Tibial artery (tissue), 4 donors: ENCODE data around the gene FAM110D.

Source experiments
- DNase-seq, 2 donors: peaks; one replicate each; pipeline ENCODE4 v3.0.0-alpha.2; 2019
- H3K27ac ChIP-seq, 2 donors: fragments of 200-600 bp; sonication (generic) in 1 of 2; 1 replicate in 1 of 2; 2 replicates in 1 of 2; pipeline ENCODE4 v1.5.1; 2018 to 2019; ENCODE audit warnings: mild to moderate bottlenecking in 1 of 2
- H3K27me3 ChIP-seq, 2 donors: fragments of 200-600 bp; sonication (generic) in 1 of 2; one replicate each; pipeline versions ENCODE4 v1.5.1 to v1.6.0; 2016 to 2019
- H3K36me3 ChIP-seq, 3 donors: fragments of 200-600 bp; sonication (generic) in 2 of 3; one replicate each; pipeline ENCODE4 v1.5.1; 2016 to 2019; ENCODE audit warnings: mild to moderate bottlenecking in 2 of 3
- H3K4me1 ChIP-seq, 4 donors: fragments of 200-600 bp; sonication (generic) in 2 of 4; 1 replicate in 3 of 4; 2 replicates in 1 of 4; pipeline ENCODE4 v1.5.1; 2016 to 2019
- H3K4me3 ChIP-seq, 2 donors: fragments of 200-600 bp; sonication (generic) in 1 of 2; 1 replicate in 1 of 2; 2 replicates in 1 of 2; pipeline ENCODE4 v1.5.1; 2018 to 2019; ENCODE audit warnings: mild to moderate bottlenecking in 2 of 2
- H3K9me3 ChIP-seq, 3 donors: fragments of 200-600 bp; sonication (generic) in 1 of 3; one replicate each; pipeline ENCODE4 v1.5.1; 2016 to 2019
- intact Hi-C: fragments of 100-400 bp; cut with DNase I; formaldehyde crosslinking; loops from one replicate; pipeline ENCODE4 v1.15.0; 2023; ENCODE audit warnings: low total_unique reads
- TF ChIP-seq, protein P1 (sequence below), 2 experiments: fragments of 200-600 bp in 1 of 2; fragments of 450-650 bp in 1 of 2; IDR thresholded peaks; one replicate each; pipeline ENCODE4 v1.5.1; 2017 to 2019; ENCODE audit warnings: antibody characterized with exemption in 2 of 2, mild to moderate bottlenecking in 1 of 2, moderate library complexity in 1 of 2

The FAM110D gene

DNA sequence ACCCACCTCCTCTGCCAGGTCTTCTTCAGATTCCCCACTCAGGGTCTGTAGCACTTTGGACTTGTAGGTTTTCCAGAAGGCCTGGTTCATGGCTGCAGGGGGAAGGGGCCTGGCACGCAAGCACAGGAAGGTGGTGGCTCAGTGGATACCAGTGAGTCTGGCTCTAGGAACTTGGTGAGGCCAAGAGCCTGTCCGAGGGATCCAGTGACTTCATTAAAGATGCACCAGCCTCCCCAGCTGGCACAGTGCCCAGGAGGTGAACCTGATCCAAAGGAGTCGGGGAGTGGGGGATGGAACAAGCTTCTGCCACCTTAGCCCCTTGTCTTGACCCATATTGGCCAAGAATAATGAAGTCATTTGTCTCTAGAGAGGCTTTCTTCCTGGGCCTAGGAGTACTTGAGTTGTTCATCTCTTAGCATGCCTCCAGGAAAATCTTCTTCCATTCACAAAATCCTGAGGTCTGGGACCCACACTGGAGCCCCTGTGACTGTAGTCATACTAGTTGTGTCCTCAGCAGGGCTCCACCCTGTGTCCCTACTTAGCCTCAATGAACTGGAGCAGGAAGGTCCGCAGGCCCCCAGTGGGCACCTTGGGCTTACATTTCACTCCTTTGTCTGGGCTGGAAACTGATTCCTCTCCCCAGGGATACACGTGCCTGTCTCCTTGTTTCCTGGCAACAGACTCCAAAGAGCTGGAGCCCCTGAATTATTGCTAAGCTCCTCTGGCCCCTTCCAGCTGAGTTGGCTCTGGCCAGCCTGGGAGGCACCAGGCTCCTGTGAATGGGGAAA, 9.7 kb downstream of the FAM110D start, which contains the start of gene C1orf232:
C1orf232 (minus strand) TSS at position 554 of the 788 bp plus-strand sequence; CDS start at position 90, 464 bp downstream.
- peaks cover 0 to 32% (median 22%) of the 10 kb centered on the region in 4 donors for H3K4me1 ChIP-seq
- TF ChIP-seq, protein P1, sequence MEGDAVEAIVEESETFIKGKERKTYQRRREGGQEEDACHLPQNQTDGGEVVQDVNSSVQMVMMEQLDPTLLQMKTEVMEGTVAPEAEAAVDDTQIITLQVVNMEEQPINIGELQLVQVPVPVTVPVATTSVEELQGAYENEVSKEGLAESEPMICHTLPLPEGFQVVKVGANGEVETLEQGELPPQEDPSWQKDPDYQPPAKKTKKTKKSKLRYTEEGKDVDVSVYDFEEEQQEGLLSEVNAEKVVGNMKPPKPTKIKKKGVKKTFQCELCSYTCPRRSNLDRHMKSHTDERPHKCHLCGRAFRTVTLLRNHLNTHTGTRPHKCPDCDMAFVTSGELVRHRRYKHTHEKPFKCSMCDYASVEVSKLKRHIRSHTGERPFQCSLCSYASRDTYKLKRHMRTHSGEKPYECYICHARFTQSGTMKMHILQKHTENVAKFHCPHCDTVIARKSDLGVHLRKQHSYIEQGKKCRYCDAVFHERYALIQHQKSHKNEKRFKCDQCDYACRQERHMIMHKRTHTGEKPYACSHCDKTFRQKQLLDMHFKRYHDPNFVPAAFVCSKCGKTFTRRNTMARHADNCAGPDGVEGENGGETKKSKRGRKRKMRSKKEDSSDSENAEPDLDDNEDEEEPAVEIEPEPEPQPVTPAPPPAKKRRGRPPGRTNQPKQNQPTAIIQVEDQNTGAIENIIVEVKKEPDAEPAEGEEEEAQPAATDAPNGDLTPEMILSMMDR (IDR thresholded peaks at IDR 0.05), result no peak
- H3K36me3 ChIP-seq, result peaks cover 0 to 4% (median 0%) of the 10 kb centered on the region in 3 donors

DNA sequence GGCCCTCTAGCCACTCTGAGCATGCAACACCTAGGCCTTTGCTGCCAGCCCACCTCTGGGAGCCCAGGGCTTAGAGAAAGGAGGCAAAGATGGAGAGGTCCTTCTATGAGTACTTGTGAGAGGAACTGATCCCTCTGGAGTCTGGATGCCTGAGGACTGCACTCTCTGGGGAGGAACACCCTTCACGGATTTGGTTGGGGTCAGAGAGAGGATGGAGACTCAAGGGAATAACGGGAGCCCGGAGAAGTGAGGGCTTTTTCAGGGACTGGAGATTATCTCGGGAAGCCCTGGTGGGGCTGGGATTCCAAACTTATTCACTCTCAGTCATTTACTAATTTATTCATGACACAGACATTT, 10.3 kb downstream of the FAM110D start:
- intact Hi-C loops, result loop anchor here (1.0 kb wide), 1 partner anchor 23 kb away; no protein-coding TSS in a partner anchor
- DNase-seq, result no peak
- H3K27me3 ChIP-seq, result no peaks in the 10 kb centered on the region
- H3K27ac ChIP-seq, result peak overlapping the region; percentile 64 to 79
- TF ChIP-seq, protein P1 (IDR thresholded peaks at IDR 0.05), result no peak
- H3K36me3 ChIP-seq, result peaks cover 0 to 4% (median 0%) of the 10 kb centered on the region in 3 donors
- no peaks in the 10 kb centered on the region for H3K9me3 ChIP-seq
- H3K4me1 ChIP-seq, result peaks cover 0 to 26% (median 17%) of the 10 kb centered on the region in 4 donors
- H3K4me3 ChIP-seq, result peak overlapping the region; percentile 80

More for the DNA sequence above, 9.7 kb downstream of the FAM110D start, which contains the start of gene C1orf232:
- Histone ChIP-seq H3K9me3 (no peaks in the 10 kb centered on the region), H3K27me3 (no peaks in the 10 kb centered on the region), H3K4me3 (peak within 1 kb of the TSS; percentile 80), H3K27ac (peak within 1 kb of the TSS; percentile 64 to 79)
- DNase-seq, result no peak
- intact Hi-C loops, result loop anchor here (1.0 kb wide), 1 partner anchor 22 kb away; no protein-coding TSS in a partner anchor

DNA sequence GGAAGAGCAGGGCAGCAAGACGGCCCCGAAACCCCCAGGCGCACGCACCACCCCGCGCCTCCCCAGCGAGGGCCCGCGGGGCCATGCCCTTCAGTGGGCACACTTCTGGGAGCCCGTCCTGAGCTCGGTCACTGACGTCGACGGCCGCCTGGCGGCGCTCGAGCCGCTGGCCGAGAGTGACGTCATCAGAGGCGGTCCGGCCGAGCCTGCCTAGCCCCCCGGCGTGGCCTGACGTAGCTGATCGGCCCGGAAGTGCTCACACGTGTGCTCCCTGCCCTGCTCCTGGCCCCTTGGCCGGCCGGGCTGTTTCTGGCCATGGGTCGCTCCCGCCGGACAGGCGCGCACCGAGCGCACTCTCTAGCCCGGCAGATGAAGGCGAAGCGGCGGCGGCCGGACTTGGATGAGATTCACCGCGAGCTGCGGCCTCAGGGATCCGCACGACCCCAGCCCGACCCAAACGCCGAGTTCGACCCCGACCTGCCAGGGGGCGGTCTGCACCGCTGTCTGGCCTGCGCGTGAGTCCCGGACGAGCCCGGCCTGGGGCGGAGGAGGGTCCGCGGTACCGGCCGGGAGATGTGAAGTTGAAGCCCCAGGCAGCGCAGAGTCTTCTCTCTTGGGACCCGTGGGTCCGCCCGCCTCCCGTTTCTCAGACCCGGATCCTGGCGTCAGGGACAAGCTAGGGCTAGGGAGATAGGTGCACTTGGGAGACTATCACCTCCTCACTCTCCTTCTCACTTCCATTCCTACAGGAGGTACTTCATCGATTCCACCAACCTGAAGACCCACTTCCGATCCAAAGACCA, 11.0 kb downstream of the FAM110D start, which contains the start of gene ZNF593:
ZNF593 (plus strand) TSS at position 240 of the 803 bp plus-strand sequence; CDS start at position 316, 76 bp downstream.
- peak within 1 kb of the TSS; percentile 80 for H3K4me3 ChIP-seq
- peaks cover 0 to 21% (median 14%) of the 10 kb centered on the region in 4 donors for H3K4me1 ChIP-seq
- no peaks in the 10 kb centered on the region for H3K27me3 ChIP-seq
- no peaks in the 10 kb centered on the region for H3K9me3 ChIP-seq
- intact Hi-C loops, result loop anchor here (1.0 to 5.0 kb wide), 2 partner anchors 24 to 57 kb away; no protein-coding TSS in a partner anchor
- peaks cover 0 to 4% (median 0%) of the 10 kb centered on the region in 3 donors for H3K36me3 ChIP-seq
- TF ChIP-seq, protein P1 (IDR thresholded peaks at IDR 0.05), result peak; percentile 89 to 94
- peak; percentile 87 to 93 for DNase-seq
- H3K27ac ChIP-seq, result peak within 1 kb of the TSS; percentile 64 to 79

DNA sequence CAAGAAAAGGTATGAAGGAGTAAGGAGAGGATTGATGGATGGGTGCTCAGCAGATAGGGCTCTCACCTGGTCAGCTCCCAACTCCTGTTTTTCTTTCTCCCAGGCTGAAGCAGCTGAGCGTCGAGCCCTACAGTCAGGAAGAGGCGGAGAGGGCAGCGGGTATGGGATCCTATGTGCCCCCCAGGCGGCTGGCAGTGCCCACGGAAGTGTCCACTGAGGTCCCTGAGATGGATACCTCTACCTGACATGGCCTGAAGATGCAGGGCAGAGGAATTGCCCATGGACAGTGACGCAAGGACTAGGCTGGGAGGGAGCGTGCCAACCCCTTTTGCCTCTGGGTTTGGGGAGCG, 11.6 kb downstream of the FAM110D start:
- intact Hi-C loops, result loop anchor here (5.0 kb wide), 1 partner anchor 57 kb away; no protein-coding TSS in a partner anchor
- no peaks in the 10 kb centered on the region for H3K27me3 ChIP-seq
- TF ChIP-seq, protein P1 (IDR thresholded peaks at IDR 0.05), result no peak
- H3K4me3 ChIP-seq, result peak overlapping the region; percentile 80
- no peak for DNase-seq
- H3K9me3 ChIP-seq, result no peaks in the 10 kb centered on the region
- H3K27ac ChIP-seq, result peak overlapping the region; percentile 64 to 79
- peaks cover 0 to 4% (median 0%) of the 10 kb centered on the region in 3 donors for H3K36me3 ChIP-seq
- H3K4me1 ChIP-seq, result peaks cover 0 to 21% (median 14%) of the 10 kb centered on the region in 4 donors
